GM19043 (cell line): Measurements from ENCODE around the gene ARRDC1.
A peak's percentile ranks its signal among the peaks of the same experiment; 100 is the strongest.
"Not testable (repeated sequence)": the region's sequence is repeated elsewhere in the genome, so short reads cannot be mapped to it uniquely, and the experiment has no call there.

Source experiments
- ATAC-seq: cut with Tn5 transposase; IDR thresholded peaks from one replicate; pipeline ENCODE4 v1.9.1; 2021; ENCODE audit warnings: low read depth; ENCODE audit not compliant: unreplicated experiment

The ARRDC1 gene

GRCh38 chr9:137612741-137613142, 7.3 kb downstream of the ARRDC1 start:
- ATAC-seq, result no peak

- no peak for ATAC-seq
Measured at GRCh38 chr9:137613259-137613658, 7.8 kb downstream of the ARRDC1 start.

- ATAC-seq, result no peak
Measured at GRCh38 chr9:137613738-137614523, 8.4 kb downstream of the ARRDC1 start.

GRCh38 chr9:137614631-137615386, 9.3 kb downstream of the ARRDC1 start:
- no peak for ATAC-seq

GRCh38 chr9:137615387-137615871, 9.9 kb downstream of the ARRDC1 start:
- ATAC-seq, result no peak

GRCh38 chr9:137618105-137619067, 12.9 kb downstream of the ARRDC1 start, which contains the start of gene EHMT1:
TSS of gene EHMT1 (plus strand) at chr9:137619005. CDS start at chr9:137619029, 24 bp downstream.
- peak; percentile 74 for ATAC-seq

- ATAC-seq, result peak; percentile 22
Measured at GRCh38 chr9:137619240-137620047, 14.0 kb downstream of the ARRDC1 start.

- ATAC-seq, result no peak
Measured at GRCh38 chr9:137620048-137620405, 14.5 kb downstream of the ARRDC1 start.

GRCh38 chr9:137620581-137620980, 15.1 kb downstream of the ARRDC1 start:
- ATAC-seq, result no peak

- ATAC-seq, result no peak
Measured at GRCh38 chr9:137621131-137621757, 15.8 kb downstream of the ARRDC1 start.

- not testable (repeated sequence) for ATAC-seq
Measured at GRCh38 chr9:137622211-137622610, 16.7 kb downstream of the ARRDC1 start.

- ATAC-seq, result no peak
Measured at GRCh38 chr9:137626464-137626863, 21.0 kb downstream of the ARRDC1 start.

- ATAC-seq, result not testable (repeated sequence)
Measured at GRCh38 chr9:137627406-137627805, 21.9 kb downstream of the ARRDC1 start.

- no peak for ATAC-seq
Measured at GRCh38 chr9:137630126-137630525, 24.6 kb downstream of the ARRDC1 start.

- no peak for ATAC-seq
Measured at GRCh38 chr9:137630679-137631078, 25.2 kb downstream of the ARRDC1 start.

GRCh38 chr9:137631345-137632229, 26.1 kb downstream of the ARRDC1 start:
- no peak for ATAC-seq

- ATAC-seq, result no peak
Measured at GRCh38 chr9:137632230-137633161, 27.0 kb downstream of the ARRDC1 start.
